GM12892 (cell line): ENCODE data around the gene APBB1.

ENCODE experiments used
- POLR2AphosphoS5 ChIP-seq: IDR thresholded peaks from 2 replicates; pipeline ENCODE4 v1.6.1; 2011; ENCODE audit warnings: low read depth, low read length, control low read depth
- TAF1 ChIP-seq: IDR thresholded peaks from 2 replicates; pipeline ENCODE4 v1.6.1; 2011; ENCODE audit warnings: low read depth, mild to moderate bottlenecking, control low read depth, low read length, borderline replicate concordance

GRCh38 chr11:6387811-6388599, 30.9 kb downstream of the APBB1 start:
- TF ChIP-seq TAF1 = no peak
- TF ChIP-seq POLR2AphosphoS5 = no peak
